Tongue (tissue), 2 donors: ENCODE measurements around the gene SLIT1. TPM values are rescaled to one million over a fixed set of nuclear protein-coding genes. Genes with fewer than 3 reads are reported as not detected.

ENCODE experiments used
- DNase-seq: peaks from one replicate; pipeline ENCODE4 v3.0.0-alpha.2; 2015
- total RNA-seq: library from RNA; depleted of rRNA; stranded (reverse); fragments of >200 nt; gene quantifications from one replicate; pipeline ENCODE4 v1.2.3, GENCODE V29; 2014

Gene SLIT1
- total RNA-seq, 1 donor from 2014 or later, result 0.72 TPM

DNA sequence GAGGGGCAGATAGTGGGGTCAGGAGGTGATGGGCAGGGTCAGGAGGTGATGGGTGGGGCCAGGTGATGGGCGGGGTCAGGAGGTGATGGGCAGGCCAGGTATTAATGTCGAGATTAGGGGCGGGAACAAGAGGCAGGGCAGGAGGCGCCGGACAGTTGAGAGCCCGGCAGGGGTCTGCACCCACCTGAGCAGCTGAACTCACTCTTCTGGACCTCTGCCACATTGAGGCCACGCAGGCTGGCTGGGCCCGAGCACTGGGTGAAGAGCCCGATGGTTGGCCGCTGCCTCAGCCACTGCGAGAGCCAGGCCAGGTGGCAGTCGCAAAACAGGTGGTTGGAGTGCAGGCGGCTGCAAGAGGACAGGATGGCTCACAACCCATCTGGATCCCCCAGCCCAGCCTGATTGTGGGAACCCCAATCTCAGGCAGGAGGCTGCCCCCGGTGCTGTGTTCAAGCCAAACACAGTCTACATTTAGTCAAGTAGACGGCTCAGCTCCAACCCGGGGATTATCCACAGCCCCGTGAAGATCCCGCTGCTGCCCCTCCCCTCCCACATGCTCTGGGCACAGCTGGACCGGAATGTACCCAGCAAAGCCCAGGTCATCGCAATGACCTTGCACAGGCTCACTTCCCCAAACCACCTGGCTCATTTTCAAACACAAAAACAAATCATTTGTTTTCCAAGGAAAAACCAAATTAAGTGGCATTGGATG, 122.3 kb downstream of the SLIT1 start:
- no peak for DNase-seq

DNA sequence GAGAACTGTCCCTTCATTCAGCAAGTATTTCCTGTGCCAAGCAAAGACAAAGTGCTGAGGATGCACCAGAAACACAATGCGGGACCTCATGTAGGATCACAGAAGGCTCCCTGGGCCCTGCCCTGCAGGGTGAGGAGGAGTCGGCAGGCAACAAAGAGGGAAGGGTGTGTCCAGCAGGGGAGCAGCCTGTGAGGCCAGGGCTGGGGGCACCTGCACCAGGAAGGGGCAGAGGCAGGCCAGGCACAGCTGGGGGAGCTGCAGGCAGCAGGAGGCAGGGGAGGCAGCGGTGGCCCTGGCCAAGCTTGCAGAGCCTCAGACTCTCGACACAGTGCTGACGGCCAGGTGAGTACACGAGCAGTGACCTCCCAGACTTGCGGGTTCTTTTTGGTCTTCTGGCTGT, 123.3 kb downstream of the SLIT1 start:
- DNase-seq, result no peak

DNA sequence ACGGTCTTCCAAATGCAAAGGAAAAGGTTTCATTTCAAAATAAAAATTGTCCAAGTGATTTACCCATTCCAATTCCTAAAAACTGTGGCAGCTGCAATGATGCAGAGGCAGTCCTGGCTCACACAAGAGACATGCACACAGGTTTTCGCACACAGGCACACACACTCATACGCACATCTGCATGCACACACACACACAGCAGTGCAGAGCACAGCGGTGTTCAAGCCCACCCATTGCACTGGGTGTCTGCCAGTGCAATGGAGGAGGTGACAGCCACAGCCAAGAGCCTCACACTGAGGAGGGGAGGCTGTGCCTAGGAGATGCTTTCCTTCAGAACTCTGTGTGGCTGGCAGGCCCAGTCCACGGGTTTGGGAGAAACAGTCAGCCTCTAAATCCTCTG, 123.7 kb downstream of the SLIT1 start:
- no peak for DNase-seq

DNA sequence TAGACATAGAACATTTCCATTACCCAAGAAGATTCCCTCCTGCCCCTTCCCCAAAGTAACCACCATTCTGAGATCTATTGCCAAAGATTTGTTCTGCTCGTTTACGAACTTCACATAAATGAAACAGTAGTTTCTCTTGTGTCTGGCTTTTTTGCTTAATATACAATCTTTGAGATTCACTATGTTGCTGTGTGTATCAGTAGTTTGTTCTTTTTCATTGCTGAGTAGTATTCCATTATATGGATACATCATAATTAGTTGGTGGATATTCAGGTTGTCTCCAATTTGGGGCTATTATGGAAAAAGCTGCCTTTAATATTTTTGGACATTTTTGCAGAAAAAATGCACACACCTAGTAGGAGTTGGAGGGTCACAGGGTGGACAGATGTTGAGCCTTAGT, 124.3 kb downstream of the SLIT1 start:
- DNase-seq, result no peak

DNA sequence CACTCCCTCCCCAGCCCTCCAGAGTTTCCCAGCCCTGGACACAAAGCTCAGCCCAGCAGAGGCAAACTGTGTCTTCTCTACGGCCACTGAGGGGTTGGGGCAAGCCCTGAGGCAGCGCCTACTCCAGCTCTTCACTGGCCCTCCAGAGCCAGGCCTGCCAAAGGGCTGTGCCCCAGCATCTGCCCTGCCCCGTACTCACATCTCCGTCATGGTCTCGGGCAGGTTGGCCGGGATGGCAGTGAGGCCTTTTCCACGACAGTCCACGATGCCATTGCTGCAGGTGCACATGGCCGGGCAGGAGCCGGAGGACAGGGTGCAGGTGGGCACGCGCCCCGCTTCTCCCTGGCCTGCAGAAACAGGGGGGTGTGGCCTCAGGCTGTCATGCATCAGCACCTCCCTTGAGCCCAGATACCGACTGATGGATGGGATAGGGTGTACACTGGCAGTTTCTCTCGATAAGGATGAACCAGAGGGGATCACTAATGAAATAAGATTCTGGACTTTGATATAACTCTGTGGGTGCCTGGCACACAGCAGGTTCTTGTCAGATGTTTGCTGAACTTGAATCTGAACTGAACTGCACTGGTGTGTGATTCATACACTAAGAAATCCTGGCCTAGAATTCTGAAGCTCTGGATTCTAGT, 125.2 kb downstream of the SLIT1 start:
- no peak for DNase-seq

DNA sequence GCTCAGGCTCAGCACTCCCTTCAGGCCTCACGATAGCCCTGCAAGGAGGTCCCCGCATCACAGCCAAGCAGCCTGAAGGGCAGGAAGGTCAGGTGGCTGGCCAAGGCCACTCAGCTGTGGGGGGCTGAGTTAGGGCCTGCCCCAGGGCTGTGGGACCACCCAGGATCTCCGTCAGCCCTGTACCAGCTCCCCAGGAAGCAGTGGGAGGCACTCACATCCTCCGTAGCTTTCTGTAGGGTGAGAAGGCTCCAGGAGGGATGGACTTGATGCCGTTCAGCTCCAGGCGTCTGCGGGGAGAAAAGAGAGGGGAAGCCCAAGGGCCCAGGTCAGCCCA, 125.9 kb downstream of the SLIT1 start:
- no peak for DNase-seq

DNA sequence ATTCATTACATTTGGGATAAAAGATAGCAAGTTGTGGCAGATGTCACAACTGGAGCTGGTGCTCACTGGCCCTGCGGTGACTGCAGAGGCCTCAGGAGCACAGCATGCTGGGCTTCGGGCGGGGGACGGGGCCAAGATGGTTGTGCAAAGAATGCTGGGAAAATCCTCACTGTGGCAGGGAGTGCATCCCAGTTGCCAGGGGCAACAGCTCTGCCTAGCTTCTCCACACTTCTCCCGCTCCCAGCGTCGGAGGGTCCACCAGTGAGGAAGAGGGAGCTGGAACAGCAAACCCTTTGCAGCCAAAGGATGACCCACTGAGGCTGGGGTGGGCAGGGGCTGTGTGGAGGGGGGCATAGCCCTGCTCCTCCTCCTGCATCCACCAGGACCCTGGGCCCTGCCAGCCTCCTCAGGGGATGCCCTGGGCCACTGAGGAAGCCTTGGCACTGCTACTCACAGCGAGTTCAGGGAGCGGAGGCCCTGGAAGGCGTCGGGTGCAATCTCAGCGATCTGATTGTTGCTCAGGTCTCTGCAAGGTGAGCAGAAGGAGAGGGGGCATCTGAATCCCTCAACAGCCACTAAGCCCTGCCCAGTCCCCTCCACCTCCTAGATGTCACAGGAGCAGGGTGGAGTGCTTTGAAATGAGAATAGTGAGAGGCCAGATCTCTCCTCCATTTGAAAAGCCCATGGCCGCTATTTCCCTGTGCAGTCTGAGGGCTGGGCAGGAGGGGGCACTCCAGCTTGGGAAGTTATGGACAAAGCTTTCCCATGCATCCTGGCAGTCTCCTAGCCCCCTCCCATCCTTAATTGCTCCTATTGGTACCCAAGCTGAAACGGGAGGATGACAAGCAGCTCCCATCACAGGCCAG, 126.5 kb downstream of the SLIT1 start:
- no peak for DNase-seq

DNA sequence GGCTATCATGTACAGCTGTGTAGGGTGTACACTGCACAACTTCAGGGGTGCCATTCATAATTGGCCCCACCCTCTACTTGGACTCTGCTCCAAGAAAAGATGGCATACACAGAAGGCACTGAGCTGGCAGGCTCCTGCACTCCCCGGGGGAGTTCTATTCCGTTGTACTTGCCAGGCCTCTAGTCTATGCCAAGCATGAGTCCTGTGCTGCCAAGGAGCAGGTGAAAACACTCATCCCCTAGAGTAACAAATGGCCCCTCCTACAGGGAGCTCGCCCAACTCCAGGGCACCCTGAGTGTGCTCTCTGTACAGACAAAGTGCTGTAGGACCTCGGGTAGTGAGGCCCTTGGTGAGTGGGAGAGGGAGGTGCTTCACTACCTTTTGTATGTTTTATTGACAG, 127.2 kb downstream of the SLIT1 start:
- no peak for DNase-seq

DNA sequence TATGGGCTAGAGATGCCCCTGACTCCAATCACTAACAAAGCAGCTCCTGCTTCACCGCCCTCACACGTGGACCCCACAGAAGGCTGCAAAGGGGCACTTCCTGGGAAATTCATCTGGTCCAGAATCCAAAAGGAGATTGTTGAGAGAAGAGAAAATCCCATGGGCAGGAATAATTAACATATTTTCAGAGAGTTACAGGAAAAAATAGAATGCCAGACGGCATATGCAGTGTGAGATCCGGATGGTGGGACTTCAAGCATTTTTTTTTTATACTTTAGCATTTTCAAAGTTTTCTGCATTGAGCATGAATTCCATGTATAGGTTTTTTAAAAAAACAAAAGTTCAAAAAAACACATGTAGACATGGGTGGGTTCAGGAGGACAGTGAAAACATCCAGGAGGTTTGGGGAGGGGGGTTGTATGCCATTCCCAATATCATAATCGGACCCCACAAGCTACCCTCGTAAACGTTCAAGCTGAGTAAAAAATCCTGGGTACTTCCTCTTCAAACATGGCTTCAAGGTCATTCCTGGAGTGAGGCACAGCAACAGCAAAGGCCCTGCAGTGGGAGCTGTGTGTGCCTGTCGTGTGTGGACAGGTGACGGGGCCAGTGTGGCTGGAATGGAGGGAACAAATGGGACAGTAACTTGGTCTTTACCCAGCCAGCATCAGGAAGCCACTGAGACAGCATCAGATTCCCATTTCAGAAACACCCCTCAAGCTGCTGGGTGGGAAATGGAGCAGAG, 128.1 kb downstream of the SLIT1 start:
- DNase-seq, result no peak

DNA sequence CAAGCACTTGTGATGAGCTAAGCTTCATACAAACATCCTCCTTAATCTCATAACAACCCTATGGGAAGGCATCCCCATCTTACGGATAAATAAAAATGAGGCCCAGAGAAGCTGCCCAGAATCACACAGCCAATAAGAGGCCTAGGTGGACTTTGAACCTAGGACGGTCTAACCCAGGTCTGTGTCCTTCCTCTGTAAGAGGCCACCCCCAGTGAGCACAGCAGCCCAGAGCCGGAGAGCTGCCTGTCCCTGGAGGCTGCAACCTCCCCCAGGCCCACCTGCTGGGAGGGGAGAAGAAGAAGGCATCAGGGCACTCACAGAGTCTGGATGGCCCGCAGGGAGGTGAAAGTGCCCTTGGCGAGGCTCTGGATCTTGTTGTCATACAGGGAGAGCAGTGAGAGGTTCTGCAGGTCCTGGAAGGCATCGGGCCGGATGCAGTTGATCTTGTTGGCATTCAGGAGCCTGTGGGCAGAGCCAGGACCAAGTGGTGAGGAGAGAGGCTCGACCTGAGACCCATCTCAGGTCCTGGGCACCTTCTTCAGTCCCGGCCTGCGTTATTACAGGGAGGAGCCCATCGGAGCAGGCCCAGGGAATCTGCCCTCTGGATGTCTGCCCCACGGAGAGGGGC, 129.6 kb downstream of the SLIT1 start:
- DNase-seq, result no peak

DNA sequence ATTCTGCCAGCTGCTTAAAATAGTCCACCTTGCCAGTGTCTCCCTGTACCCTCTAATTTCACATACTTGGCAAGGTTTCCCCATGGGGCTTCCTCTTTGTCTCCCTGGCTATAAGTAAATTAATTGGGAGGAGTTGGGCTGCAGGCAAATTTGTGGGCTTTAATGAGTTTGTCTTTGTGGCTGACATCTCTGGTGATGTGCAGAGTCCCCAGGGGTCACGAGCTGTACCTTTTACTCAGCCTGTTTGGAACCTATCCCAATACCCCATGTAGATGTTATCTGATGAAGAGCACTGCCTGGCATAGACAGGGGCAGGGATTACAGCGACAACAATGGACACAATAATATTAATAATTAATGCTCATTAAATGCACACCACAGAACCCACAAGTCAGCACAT, 132.5 kb downstream of the SLIT1 start:
- DNase-seq, result no peak

DNA sequence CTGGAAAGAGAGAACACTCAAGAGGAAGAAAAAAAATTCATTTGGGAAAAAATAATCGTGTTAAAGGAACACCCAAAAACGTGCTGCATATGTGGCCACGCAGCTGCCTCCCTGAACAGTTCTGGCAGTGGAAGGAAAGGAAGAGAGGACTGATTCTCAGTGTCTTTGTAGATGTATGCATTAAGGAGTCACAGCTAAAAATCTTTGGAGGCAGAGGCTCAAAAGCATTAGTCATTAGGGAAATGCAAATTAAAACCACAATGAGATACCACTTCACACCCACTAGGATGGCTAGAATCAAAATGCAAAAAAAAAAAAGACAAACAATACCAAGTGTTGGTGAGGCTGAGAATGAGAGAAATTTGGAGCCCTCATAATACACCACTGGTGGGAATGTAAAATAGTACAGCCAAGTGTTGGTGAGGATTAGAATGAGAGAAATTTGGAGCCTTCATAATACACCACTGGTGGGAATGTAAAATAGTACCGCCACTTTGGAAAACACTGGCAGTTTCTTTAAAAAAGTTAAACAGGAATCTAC, 134.7 kb downstream of the SLIT1 start:
- no peak for DNase-seq

DNA sequence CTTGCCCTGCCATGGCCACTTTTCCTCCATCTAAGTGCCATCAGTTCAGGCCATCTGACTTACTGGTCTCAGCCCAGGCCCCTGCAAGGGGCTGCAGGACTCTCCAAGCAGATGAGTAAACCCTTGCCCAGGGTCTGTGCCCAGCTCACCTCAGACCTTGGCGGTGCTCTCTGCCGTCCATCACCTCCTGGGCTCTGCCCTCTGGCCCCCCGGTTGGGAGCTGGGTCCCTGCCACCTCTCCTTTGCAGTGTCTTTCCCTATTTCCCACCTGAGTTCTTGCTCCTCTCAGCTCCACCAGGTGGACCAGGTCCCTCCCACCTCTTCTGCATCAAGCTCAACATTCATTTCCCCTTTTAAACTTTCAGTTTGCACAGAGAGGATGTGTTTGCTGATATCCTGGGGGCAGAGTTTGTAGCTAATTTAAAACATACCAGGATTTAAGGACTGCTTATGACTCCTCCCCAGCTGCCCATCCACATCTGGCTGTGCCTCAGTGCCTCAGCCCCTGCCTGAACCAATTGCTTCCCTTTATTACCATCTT, 135.5 kb downstream of the SLIT1 start:
- DNase-seq, result no peak

DNA sequence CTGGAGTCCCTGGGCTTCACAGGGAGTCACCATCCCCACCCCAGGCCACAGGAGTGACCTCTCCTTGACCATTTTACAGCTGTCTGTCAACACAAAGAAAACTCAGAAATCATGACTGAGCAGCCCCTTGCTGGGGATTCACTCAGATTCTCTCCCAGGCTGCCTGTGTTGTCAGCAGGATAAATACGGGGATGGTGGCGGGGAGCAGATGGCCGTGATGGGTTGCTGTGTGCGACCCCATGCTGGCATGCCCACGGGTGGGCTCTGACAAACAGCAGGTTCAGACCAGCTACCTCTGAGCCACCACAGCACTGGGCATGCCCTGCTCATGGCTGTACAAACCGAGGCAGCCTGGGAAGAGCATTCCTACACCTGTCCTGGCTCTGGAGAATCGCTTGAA, 136.1 kb downstream of the SLIT1 start:
- no peak for DNase-seq

DNA sequence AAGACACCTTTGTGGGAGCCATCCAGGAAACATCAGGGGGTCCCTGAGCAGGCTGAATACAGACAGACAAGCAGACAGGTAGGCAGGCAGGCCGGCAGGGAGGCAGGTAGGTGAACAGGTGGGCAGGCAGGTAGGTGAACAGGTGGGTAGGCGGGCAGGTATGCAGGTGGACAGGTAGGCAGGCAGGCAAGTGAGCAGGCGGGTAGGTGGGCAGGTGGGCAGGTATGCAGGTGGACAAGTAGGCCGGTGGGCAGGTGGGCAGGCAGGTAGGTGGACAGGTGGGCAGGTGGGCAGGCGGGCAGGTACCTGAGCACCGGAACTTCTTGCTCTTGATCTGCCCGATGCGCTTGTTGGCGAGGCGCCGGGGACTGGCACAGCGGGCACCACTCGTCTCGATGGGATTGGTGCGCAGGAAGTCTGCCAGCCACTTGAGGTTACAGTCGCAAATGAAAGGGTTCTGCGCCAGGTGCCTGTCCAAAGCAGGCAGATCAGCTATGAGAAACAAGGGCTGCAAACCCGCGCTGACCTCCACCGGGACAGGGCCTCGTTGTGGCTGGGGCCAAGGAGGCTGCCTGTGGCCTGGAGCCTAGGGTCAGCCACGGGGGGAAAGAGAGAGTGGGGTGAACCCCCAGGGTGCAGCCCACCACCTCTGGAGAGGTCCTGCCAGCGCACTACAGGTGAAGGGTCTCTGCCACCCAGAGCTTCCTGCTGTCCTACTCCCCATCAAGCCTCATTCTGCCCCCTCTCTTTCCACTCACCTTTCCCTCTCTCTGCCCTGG, 136.9 kb downstream of the SLIT1 start:
- no peak for DNase-seq

DNA sequence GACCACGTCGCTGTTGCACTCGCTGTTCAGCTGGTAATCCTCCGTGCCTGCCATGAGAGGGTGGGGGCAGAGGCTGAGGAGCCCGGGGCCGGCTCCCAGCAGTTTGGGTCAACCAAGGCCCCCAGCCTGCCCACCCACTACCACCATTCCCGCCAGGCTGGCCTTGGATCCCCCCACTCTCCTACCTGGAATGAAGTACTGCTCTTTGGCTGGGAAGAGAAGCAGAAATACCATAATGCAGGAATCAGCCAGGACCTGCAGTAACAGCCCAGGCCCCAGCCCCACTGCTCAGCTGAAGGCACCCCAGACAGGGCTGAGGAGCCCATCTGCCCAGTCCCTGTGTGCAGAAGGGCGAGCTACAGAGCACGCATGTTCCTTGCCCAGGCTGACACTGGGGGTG, 138.0 kb downstream of the SLIT1 start:
- no peak for DNase-seq

DNA sequence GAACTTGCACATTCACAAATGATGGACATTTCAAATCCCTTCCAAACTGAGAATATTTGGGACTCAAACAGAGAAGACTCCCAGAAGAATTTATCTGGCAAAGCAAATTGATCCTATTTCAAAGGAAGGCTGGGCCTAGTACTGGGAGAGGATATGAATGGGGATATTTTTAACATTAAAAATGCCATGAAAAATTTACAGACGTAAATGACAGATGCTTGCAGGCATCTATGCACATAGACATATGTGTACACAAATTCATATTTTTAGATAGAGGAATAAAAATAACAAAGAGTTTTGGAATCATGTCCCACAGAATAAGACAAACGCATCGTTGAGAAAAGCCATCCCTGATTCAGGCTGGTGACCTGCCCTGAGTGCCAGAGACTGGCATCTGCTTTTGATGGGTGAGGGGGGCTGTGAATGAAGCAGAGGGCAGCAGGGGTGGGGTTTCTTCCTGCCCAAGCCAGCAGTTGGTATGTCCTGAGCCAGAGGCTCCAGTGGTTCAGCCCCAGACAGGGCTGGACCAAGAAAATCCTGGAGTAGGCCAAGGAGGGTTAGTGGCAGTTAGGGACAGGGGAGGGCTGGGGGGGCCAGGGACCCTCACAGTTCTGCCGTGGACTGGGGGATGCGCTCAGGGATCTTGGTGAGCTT, 138.5 kb downstream of the SLIT1 start:
- peak; percentile 26 for DNase-seq

DNA sequence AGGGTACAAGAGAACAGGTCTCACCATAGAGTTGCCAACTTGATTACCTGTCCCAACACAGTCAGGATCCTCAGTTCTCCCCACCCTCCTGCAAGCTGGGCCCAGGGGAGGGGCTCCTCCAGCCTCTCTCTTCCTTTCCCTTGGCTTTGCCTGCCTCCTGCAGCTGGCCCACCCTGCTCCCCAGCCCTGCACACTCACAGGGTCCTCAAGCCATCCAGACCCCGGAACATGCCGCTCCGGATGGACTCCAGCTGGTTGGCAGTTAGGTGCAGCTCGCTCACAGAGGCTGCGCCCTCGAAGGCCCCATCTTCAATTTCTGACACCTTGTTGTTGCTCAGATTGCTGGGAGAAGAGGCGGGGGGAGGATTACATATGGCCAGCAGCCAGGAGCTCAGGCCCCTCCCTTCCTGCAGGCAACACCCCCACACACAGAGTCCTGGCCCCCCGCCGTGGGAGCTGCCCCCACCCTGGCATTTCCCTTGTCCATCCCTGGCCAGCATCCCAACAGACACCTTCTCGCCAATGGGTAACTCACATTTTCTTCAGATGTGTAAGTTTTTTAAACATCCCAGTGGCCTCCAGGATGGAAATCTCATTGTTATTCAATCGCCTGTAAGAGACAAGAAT, 139.2 kb downstream of the SLIT1 start:
- DNase-seq, result no peak

DNA sequence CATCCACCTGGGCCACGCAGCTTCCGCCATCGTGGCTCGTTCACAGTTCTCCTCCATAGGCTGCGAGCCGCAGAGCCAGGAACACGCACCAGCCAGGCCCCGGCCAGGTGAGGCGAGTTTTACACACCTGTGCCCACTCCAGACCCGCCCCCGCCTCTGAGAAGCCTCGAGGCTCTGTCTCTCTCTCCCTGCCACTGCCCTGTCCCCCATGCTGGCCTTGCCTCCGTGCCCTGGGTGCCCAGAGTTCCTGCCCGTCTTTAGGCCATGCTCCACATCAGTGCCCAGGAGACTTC, 142.2 kb downstream of the SLIT1 start:
- DNase-seq, result no peak
